Testis (tissue), 3 donors: ENCODE measurements around the gene AKAP8L. TPM values are rescaled to one million over a fixed set of nuclear protein-coding genes. Genes with fewer than 3 reads are reported as not detected.

Experiments used
- DNase-seq: peaks from one replicate; pipeline ENCODE4 v3.0.0-alpha.2; 2019
- H3K27ac ChIP-seq, 2 donors: fragments of 200-600 bp; sonication (generic); one replicate each; pipeline ENCODE4 v1.5.1; 2019
- H3K27me3 ChIP-seq: fragments of 200-600 bp; sonication (generic); one replicate; pipeline ENCODE4 v1.5.1; 2019
- H3K36me3 ChIP-seq: fragments of 200-600 bp; sonication (generic); one replicate; pipeline ENCODE4 v1.5.1; 2017; ENCODE audit warnings: low read depth; ENCODE audit errors: missing control alignments
- H3K4me1 ChIP-seq: fragments of 200-600 bp; sonication (generic); one replicate; pipeline ENCODE4 v1.5.1; 2019
- H3K4me3 ChIP-seq, 2 donors: fragments of 200-600 bp; sonication (generic); one replicate each; pipeline ENCODE4 v1.5.1; 2017 to 2019
- H3K9me3 ChIP-seq: fragments of 200-600 bp; sonication (generic); one replicate; pipeline ENCODE4 v1.5.1; 2017
- POLR2A ChIP-seq: fragments of 450-650 bp; IDR thresholded peaks from one replicate; pipeline ENCODE4 v1.6.1; 2017; ENCODE audit warnings: antibody characterized with exemption, mild to moderate bottlenecking, moderate library complexity
- WGBS, 2 donors: methylation state at CpG; one replicate each; pipeline ENCODE4 v1.1.5; 2018; 5-methylcytosine and 5-hydroxymethylcytosine counted together
- intact Hi-C: fragments of 100-400 bp; cut with DNase I; formaldehyde crosslinking; loops from one replicate; pipeline ENCODE4 v1.15.1; 2023; ENCODE audit warnings: low total_unique reads
- polyA plus RNA-seq: library from polyadenylated mRNA; stranded (reverse); fragments of 350-450 nt; fragmentation: Illumina TruSeq; extraction: RNeasy Lipid Tissue Mini Kit (QIAGEN cat#74804); gene quantifications from one replicate; pipeline ENCODE4 v1.2.3, GENCODE V29; 2014; ENCODE audit warnings: low read depth, low replicate concordance; ENCODE audit not compliant: insufficient read depth
- total RNA-seq, 2 donors: library from RNA; depleted of rRNA; stranded (reverse); fragments of >200 nt; gene quantifications; one replicate each; pipeline ENCODE4 v1.2.3, GENCODE V29; 2016
- TF ChIP-seq, protein P1 (sequence below), 3 experiments: fragments of 450-650 bp in 2 of 3; fragments of 200-600 bp in 1 of 3; sonication (generic) in 1 of 3; IDR thresholded peaks; one replicate each; pipeline ENCODE4 v1.5.1; 2016 to 2019; ENCODE audit warnings: antibody characterized with exemption in 3 of 3, mild to moderate bottlenecking in 2 of 3, moderate library complexity in 1 of 3

Gene AKAP8L
- total and polyA plus RNA-seq, 3 donors from 2014 or later, result 131 to 399 (median 334) TPM

DNA sequence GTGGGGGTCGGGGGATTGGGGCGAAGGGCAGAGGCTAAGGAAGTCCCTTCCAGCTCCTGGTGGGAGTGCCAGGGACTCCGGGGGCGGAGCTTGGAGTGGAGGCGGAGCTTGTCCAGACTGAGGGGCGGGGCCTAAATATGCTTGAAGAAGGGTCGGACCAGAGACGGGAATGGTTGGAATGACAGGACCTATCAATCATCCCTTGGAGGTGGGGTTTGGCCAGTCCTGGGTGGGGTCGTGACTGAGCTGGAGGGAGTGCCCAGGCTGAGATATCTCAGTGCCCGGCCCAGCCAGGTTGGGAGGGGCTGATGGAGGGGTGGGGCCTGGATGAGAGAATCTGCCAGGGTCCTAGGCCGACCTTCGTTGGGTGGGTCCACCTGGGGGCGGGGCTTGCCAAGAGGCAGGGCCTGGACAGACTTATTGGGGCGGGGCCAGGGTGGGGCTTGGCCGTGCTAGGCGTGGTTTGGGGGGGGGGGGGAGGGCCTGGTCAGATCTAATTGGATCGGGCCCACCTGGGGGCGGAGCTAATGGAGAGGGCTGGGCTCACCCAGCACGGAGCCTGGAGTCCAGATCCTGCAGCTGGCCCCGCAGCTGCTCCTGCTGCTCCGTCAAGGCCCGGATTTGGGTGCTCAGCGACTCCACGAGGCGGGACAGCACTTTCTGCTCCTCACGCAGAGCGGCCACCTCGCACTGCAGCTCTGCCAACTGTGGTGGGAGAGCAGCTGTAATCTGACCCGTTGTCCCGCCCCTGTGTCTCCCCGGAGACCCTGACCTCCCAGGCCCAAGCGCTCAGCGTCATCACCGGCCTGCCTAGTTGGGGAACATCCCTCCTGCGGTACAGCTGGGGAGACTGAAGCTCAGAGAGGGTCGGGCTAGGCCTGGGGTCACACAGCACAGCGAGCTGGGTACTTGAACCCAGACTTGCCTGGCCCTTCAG, 33.6 kb upstream of the AKAP8L start:
- Histone ChIP-seq H3K36me3 (no peaks in the 10 kb centered on the region), H3K27me3 (no peaks in the 10 kb centered on the region), H3K27ac (peak overlapping the region in 1 of 2 donors; percentile 37), H3K9me3 (no peaks in the 10 kb centered on the region), H3K4me1 (peaks cover 15% of the 10 kb centered on the region), H3K4me3 (peak overlapping the region; percentile 31 to 39)
- 8 to 12% methylated on average over 17 to 31 of the region's 37 CpGs for WGBS, 2 donors
- intact Hi-C loops, result no loop called here
- peak; percentile 88 for DNase-seq
- no peak for TF ChIP-seq POLR2A
- TF ChIP-seq, protein P1, sequence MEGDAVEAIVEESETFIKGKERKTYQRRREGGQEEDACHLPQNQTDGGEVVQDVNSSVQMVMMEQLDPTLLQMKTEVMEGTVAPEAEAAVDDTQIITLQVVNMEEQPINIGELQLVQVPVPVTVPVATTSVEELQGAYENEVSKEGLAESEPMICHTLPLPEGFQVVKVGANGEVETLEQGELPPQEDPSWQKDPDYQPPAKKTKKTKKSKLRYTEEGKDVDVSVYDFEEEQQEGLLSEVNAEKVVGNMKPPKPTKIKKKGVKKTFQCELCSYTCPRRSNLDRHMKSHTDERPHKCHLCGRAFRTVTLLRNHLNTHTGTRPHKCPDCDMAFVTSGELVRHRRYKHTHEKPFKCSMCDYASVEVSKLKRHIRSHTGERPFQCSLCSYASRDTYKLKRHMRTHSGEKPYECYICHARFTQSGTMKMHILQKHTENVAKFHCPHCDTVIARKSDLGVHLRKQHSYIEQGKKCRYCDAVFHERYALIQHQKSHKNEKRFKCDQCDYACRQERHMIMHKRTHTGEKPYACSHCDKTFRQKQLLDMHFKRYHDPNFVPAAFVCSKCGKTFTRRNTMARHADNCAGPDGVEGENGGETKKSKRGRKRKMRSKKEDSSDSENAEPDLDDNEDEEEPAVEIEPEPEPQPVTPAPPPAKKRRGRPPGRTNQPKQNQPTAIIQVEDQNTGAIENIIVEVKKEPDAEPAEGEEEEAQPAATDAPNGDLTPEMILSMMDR (IDR thresholded peaks at IDR 0.05), result no peak

DNA sequence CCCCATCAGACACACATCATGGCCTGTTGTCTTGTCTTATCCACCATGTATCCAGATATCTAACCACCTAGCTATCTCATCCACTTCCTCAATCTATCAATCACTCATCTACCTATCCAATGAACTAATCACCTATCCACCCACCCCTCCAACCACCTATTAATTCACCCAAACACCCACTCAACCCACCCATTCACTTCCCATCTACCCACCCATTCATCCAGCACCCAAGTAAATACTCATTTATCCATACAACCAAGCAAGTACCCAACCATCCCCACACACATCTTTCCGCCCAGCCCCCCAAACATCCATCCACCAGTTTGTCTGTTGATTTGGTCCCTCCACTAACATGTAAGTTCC, 31.7 kb upstream of the AKAP8L start:
- Histone ChIP-seq H3K27ac (peak overlapping the region in 1 of 2 donors; percentile 61), H3K4me1 (peaks cover 15% of the 10 kb centered on the region)
- intact Hi-C loops, result no loop called here

DNA sequence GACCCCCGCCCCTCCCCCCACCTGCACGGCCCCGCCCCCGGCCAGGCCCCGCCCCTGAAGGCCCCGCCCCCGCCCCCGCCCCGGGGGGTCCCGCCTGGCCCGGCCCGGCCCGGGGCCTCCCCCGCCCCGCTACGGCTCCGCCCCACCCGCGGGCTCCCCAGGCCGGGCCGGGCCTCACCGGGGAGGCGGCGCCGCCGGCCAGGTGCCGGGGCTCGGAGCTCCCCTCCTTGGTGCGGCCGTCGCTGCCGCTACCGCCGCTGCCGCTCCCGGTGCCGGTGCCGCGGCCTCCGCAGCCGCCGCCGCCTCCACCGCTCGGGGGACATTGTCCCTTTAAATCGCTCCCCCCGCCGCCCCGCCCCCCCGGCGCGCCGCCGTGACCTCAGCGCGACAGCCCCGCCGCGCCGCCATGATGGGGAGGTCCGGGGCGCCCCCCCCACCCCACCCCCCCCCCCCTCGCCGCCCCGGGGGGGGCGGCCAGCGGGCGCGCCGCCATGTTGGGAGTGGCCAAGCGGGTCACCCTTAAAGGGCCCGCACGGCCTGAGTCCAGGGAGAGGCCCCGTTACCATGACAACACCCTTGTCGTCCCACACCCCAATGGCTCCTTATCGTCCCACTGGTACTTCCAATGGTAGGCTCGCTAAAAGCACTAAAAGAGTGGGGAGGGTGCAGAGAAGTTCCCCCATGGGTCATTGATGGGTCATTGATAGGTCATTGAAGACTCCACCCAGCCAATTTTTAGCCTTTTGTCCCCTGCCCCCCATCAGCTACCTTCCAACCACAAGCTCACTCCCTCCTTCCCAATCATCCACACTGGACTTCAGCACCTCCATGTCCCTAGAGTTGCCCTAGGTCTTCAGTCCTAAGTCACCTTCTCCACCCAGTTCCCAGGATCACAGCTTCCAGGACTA, 31.1 kb upstream of the AKAP8L start, which contains the start of gene WIZ:
Gene WIZ (minus strand): TSS at position 337 of the 908 bp plus-strand sequence. CDS start 1,649 bp downstream, outside the sequence.
- Histone ChIP-seq H3K4me1 (peaks cover 15% of the 10 kb centered on the region), H3K36me3 (no peaks in the 10 kb centered on the region), H3K9me3 (no peaks in the 10 kb centered on the region), H3K27ac (peak within 1 kb of the TSS in 1 of 2 donors; percentile 80), H3K27me3 (no peaks in the 10 kb centered on the region), H3K4me3 (peak within 1 kb of the TSS; percentile 56 to 66)
- WGBS, 2 donors, result 3% methylated on average over 44 of the region's 77 CpGs; no CpG with 5 or more reads in 1 of the 2 donors
- TF ChIP-seq POLR2A, result no peak
- TF ChIP-seq, protein P1 (IDR thresholded peaks at IDR 0.05), result no peak
- peak; percentile 77 for DNase-seq
- intact Hi-C loops, result no loop called here

More for the DNA sequence above, 31.7 kb upstream of the AKAP8L start:
- H3K27me3 ChIP-seq, result no peaks in the 10 kb centered on the region
- no peaks in the 10 kb centered on the region for H3K36me3 ChIP-seq
- DNase-seq, result no peak
- WGBS, 2 donors, result 65 to 88% methylated on average over 1 of the region's 1 CpG
- H3K9me3 ChIP-seq, result no peaks in the 10 kb centered on the region
- TF ChIP-seq, protein P1 (IDR thresholded peaks at IDR 0.05), result no peak
- TF ChIP-seq POLR2A, result no peak
- no peak overlapping the region for H3K4me3 ChIP-seq

GRCh38 chr19:15448778-15449619, 30.2 kb upstream of the AKAP8L start:
- Histone ChIP-seq H3K27me3 (no peaks in the 10 kb centered on the region), H3K4me3 (peak overlapping the region; percentile 56 to 66), H3K4me1 (peaks cover 15% of the 10 kb centered on the region), H3K9me3 (no peaks in the 10 kb centered on the region), H3K27ac (peak overlapping the region in 1 of 2 donors; percentile 80), H3K36me3 (no peaks in the 10 kb centered on the region)
- 4 to 8% methylated on average over 8 to 12 of the region's 43 CpGs for WGBS, 2 donors
- DNase-seq, result no peak
- TF ChIP-seq, protein P1 (IDR thresholded peaks at IDR 0.05), result no peak
- no peak for TF ChIP-seq POLR2A
- intact Hi-C loops, result no loop called here
